Stomach smooth muscle (tissue), 2 donors: ENCODE data around the gene CCT6A.
"Not testable (repeated sequence)": the region's sequence is repeated elsewhere in the genome, so short reads cannot be mapped to it uniquely, and the experiment has no call there.

Experiments used
- H3K27ac ChIP-seq: one replicate; pipeline ENCODE4 v1.7.0; 2013; ENCODE audit warnings: mild to moderate bottlenecking, low read length, inconsistent platforms
- H3K27me3 ChIP-seq, 2 donors: one replicate each; pipeline ENCODE4 v1.7.0; 2013; ENCODE audit warnings: low read length in 2 of 2; ENCODE audit not compliant: insufficient read depth in 2 of 2, control insufficient read depth in 1 of 2
- H3K36me3 ChIP-seq, 2 donors: one replicate each; pipeline ENCODE4 v1.7.0; 2013; ENCODE audit warnings: low read length in 2 of 2; ENCODE audit not compliant: control insufficient read depth in 2 of 2, insufficient read depth in 2 of 2
- H3K4me1 ChIP-seq: one replicate; pipeline ENCODE4 v1.7.0; 2013; ENCODE audit warnings: low read length; ENCODE audit not compliant: control insufficient read depth, insufficient read depth
- H3K4me3 ChIP-seq, 2 donors: one replicate each; pipeline ENCODE4 v1.7.0; 2013; ENCODE audit warnings: low read length in 2 of 2
- H3K9ac ChIP-seq, 2 donors: one replicate each; pipeline ENCODE4 v1.7.0; 2013; ENCODE audit warnings: low read length in 2 of 2, mild to moderate bottlenecking in 1 of 2
- H3K9me3 ChIP-seq, 2 donors: one replicate each; pipeline ENCODE4 v1.7.0; 2013; ENCODE audit warnings: low read length in 2 of 2; ENCODE audit not compliant: control insufficient read depth in 2 of 2
- donor health status: healthy.
- donor health status: Pancreatic carcinoma.

CCT6A gene

GRCh38 chr7:56030340-56030739 lies 21.2 kb upstream of the CCT6A start:
- no peaks in the 10 kb centered on the region for H3K9me3 ChIP-seq
- no peak overlapping the region for H3K27ac ChIP-seq
- H3K27me3 ChIP-seq = no peaks in the 10 kb centered on the region
- H3K36me3 ChIP-seq = no peaks in the 10 kb centered on the region
- H3K4me1 ChIP-seq = peaks cover 6% of the 10 kb centered on the region
- no peak overlapping the region for H3K4me3 ChIP-seq
- no peak overlapping the region for H3K9ac ChIP-seq

DNA sequence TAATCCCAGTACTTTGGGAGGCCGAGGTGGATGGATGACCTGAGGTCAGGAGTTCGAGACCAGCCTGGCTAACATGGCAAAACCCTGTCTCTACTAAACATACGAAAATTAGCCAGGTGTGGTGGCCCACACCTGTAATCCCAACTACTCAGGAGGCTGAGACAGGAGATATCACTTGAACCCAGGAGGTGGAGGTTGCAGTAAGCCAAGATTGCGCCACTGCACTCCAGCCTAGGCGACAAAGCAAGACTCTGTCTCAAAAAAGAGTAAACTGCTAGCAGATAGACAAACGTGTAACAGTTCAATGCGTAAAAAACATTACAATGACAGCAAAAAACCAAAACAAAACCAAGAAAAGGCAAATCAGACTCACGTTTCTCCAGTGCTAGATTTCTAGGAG lies 20.0 kb upstream of the CCT6A start:
- not testable (repeated sequence) for H3K9me3 ChIP-seq, H3K4me1 ChIP-seq, H3K27me3 ChIP-seq, H3K4me3 ChIP-seq, H3K36me3 ChIP-seq, H3K27ac ChIP-seq, H3K9ac ChIP-seq

GRCh38 chr7:56032578-56032977 lies 19.0 kb upstream of the CCT6A start:
- H3K36me3 ChIP-seq, H3K9me3 ChIP-seq, H3K4me3 ChIP-seq, H3K27me3 ChIP-seq, H3K9ac ChIP-seq, H3K27ac ChIP-seq, H3K4me1 ChIP-seq: not testable (repeated sequence)

DNA sequence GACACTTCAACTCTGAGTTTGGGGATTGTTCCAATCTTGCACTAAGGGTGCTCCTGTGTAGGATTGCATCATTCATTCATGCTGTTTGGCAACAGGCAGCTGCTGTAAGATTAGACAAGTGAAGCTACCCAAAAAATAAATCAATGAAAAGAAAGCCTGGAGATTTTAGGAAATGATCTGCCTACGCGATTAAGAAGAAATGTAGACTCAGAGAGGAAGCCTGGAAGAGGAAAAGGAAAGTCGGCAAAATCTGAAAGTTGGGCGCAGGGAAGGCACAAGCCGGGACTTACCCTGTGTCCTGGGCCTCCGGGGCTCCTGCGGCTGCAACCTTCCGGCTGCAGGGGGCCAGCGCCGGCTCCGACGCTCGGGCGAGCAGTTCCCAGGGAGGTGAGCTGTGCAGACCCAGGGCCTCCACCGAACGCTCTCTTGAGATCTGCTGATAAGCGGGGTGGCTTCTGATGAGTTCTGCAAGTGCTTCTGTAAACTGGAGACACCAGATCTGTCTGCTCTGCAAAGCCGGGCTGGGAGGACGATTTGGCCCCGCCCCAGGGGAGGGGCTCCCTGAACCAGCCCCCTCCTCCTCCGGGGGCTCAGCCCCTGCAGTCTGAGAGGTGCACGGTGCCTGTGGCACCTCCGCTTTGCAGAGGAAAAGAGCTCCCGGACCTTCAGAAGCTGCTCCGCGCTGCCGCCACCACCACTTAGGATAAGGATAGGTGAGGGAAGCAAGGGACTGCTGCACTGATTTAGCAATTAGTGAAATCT lies 17.7 kb upstream of the CCT6A start:
- Histone ChIP-seq H3K27me3 (no peaks in the 10 kb centered on the region), H3K27ac (no peak overlapping the region), H3K9ac (peak overlapping the region; percentile 36 to 51), H3K4me3 (peak overlapping the region; percentile 84), H3K9me3 (no peaks in the 10 kb centered on the region), H3K36me3 (no peaks in the 10 kb centered on the region), H3K4me1 (peaks cover 6% of the 10 kb centered on the region)

DNA sequence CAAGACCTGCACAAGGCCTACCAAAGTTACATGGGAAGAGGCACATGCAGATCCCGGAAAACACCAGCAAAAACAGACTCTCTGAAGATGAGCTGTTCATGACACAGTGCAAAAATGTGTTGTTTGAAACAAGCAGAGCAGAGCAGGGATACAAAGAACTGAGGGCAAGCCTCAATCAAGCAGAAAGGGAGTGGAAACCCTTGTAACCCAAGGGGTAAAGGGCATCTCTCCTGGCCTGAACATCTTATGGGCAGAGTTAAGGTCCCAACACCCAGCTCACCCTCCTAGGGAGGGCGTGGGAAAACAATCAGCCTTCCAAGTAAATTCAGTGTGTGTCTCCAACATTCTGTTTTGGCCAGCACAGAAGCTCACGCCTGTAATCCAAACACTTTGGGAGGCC lies 10.8 kb upstream of the CCT6A start:
- Histone ChIP-seq H3K36me3 (no peaks in the 10 kb centered on the region), H3K9me3 (no peaks in the 10 kb centered on the region), H3K4me3 (no peak overlapping the region), H3K27ac (no peak overlapping the region), H3K4me1 (no peaks in the 10 kb centered on the region), H3K27me3 (no peaks in the 10 kb centered on the region), H3K9ac (no peak overlapping the region)

GRCh38 chr7:56045758-56046157 lies 5.8 kb upstream of the CCT6A start:
- not testable (repeated sequence) for H3K27ac ChIP-seq, H3K36me3 ChIP-seq, H3K27me3 ChIP-seq, H3K9me3 ChIP-seq, H3K4me3 ChIP-seq, H3K9ac ChIP-seq
- peaks cover 19% of the 10 kb centered on the region for H3K4me1 ChIP-seq

DNA sequence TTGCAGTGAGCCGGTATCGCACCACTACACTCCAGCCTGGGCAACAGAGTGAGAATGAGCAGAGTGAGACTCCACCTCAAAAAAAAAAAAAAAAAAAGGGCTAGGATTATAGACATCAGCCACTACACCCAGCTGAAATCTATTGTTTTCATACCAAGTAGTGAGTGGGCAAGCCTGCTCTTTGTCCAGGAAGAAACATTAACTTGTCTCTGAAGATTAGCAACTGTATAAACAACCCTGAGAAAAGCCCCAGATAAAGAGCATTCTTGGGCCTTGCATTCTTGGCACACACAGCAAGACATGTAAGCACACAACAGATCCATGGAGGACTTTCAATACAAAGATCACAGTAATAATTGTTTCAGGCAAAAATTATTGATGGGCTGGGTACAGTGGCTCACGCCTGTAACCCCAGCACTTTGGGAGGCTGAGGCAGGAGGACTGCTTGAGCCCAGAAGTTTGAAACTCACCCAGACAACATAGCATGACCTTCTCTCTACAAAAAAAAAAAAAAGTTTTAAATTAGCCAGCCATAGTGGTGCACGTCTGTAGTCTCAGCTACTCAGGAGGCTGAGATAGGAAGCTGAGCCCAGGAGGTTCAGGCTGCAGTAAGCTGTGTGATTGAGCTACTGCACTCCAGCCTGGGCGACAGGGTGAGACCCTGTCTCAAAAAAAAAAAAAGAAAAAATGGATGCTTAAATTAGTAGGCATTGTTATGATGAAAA lies 4.7 kb upstream of the CCT6A start:
- H3K4me1 ChIP-seq = peaks cover 22% of the 10 kb centered on the region
- no peaks in the 10 kb centered on the region for H3K27me3 ChIP-seq
- no peaks in the 10 kb centered on the region for H3K9me3 ChIP-seq
- peak overlapping the region; percentile 58 for H3K27ac ChIP-seq
- no peaks in the 10 kb centered on the region for H3K36me3 ChIP-seq
- no peak overlapping the region for H3K9ac ChIP-seq
- peak overlapping the region in 1 of 2 donors; percentile 8 for H3K4me3 ChIP-seq

GRCh38 chr7:56047446-56048116 lies 4.0 kb upstream of the CCT6A start:
- not testable (repeated sequence) for H3K36me3 ChIP-seq, H3K4me3 ChIP-seq, H3K9ac ChIP-seq, H3K9me3 ChIP-seq, H3K27me3 ChIP-seq
- Histone ChIP-seq H3K4me1 (peaks cover 27% of the 10 kb centered on the region), H3K27ac (peak overlapping the region; percentile 58)

GRCh38 chr7:56048245-56048644 lies 3.3 kb upstream of the CCT6A start:
- Histone ChIP-seq H3K27me3 (no peaks in the 10 kb centered on the region), H3K4me1 (peaks cover 33% of the 10 kb centered on the region), H3K27ac (no peak overlapping the region), H3K4me3 (no peak overlapping the region), H3K9me3 (no peaks in the 10 kb centered on the region), H3K9ac (no peak overlapping the region), H3K36me3 (peaks cover 0 to 5% of the 10 kb centered on the region in 2 donors)

DNA sequence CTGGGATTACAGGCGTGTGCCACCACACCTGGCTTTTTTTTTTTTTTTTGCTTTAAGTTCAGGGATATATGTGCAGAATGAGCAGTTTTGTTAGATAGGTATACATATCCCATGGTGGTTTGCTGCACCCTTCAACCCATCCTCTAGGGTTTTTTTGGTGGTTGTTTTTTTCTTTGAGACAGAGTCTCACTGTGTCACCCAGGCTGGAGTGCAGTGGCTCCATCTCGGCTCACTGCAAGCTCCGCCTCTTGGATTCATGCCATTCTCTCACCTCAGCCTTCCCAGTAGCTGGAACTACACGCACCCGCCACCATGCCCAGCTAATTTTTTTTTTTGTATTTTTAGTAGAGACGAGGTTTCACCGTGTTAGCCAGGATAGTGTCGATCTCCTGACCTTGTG lies 2.8 kb upstream of the CCT6A start:
- H3K27me3 ChIP-seq, H3K4me3 ChIP-seq, H3K27ac ChIP-seq, H3K9me3 ChIP-seq, H3K36me3 ChIP-seq: not testable (repeated sequence)
- Histone ChIP-seq H3K9ac (peak overlapping the region in 1 of 2 donors; percentile 33), H3K4me1 (peaks cover 34% of the 10 kb centered on the region)

- H3K27ac ChIP-seq = peak overlapping the region; percentile 94
- peak overlapping the region; percentile 93 to 98 for H3K4me3 ChIP-seq
- peaks cover 5 to 24% of the 10 kb centered on the region in 2 donors for H3K36me3 ChIP-seq
- peaks cover 34% of the 10 kb centered on the region for H3K4me1 ChIP-seq
- no peaks in the 10 kb centered on the region for H3K27me3 ChIP-seq
- peak overlapping the region; percentile 91 to 99 for H3K9ac ChIP-seq
- H3K9me3 ChIP-seq = no peaks in the 10 kb centered on the region
Observed at GRCh38 chr7:56051053-56051338, 569 bp upstream of the CCT6A start.
